Cardiac atrium fibroblast (primary cell): ENCODE results near the gene AGBL2. TPM values are rescaled to one million over a fixed set of nuclear protein-coding genes. Genes with fewer than 3 reads are reported as not detected.

Experiments
- total RNA-seq: library from RNA; depleted of rRNA; stranded (reverse); fragments of >200 nt; gene quantifications from 2 replicates; pipeline ENCODE4 v1.2.3, GENCODE V29; 2015

The AGBL2 gene, protein sequence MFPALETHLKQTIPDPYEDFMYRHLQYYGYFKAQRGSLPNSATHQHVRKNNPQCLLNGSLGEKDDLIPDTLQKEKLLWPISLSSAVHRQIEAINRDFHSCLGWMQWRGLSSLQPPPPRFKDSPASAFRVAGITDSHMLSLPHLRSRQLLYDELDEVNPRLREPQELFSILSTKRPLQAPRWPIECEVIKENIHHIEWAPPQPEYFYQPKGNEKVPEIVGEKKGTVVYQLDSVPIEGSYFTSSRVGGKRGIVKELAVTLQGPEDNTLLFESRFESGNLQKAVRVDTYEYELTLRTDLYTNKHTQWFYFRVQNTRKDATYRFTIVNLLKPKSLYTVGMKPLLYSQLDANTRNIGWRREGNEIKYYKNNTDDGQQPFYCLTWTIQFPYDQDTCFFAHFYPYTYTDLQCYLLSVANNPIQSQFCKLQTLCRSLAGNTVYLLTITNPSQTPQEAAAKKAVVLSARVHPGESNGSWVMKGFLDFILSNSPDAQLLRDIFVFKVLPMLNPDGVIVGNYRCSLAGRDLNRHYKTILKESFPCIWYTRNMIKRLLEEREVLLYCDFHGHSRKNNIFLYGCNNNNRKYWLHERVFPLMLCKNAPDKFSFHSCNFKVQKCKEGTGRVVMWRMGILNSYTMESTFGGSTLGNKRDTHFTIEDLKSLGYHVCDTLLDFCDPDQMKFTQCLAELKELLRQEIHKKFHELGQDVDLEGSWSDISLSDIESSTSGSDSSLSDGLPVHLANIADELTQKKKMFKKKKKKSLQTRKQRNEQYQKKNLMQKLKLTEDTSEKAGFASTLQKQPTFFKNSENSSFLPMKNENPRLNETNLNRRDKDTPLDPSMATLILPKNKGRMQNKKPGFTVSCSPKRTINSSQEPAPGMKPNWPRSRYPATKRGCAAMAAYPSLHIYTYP
- total RNA-seq: 1.6 TPM in 1 of 2 replicates, not detected in the other

DNA sequence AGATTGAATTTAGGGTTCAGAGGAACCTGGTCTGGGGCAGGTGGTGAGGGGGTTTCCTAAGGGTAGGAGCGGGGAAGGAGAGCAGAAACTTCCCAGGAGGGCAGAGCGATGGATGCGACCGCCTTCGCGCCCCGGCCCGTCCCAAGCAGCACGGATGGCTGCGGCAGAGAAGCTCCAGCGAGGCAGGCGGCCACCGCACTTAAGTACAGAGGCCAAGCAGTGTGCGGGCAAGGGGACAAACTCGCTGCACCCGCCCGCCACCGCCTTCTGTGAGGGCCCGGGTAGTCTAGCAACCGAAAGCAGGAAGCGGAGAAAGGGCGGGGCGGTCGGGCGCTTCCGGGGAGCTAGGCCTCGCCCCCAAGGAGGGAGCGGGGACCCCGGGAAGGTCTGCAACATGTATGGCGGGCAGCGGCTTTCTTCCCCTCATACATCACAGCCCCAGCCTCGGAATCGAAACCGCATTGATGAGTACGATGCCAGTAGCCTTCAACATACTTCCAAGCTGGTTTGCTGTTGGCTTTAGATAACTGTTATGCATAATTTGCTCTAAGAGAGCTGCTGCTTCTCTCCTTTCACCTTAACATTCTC is at the start of gene AGBL2:
Gene AGBL2 (minus strand): TSS at position 288 of the 588 bp plus-strand sequence. CDS start 719 bp downstream, outside the sequence.

DNA sequence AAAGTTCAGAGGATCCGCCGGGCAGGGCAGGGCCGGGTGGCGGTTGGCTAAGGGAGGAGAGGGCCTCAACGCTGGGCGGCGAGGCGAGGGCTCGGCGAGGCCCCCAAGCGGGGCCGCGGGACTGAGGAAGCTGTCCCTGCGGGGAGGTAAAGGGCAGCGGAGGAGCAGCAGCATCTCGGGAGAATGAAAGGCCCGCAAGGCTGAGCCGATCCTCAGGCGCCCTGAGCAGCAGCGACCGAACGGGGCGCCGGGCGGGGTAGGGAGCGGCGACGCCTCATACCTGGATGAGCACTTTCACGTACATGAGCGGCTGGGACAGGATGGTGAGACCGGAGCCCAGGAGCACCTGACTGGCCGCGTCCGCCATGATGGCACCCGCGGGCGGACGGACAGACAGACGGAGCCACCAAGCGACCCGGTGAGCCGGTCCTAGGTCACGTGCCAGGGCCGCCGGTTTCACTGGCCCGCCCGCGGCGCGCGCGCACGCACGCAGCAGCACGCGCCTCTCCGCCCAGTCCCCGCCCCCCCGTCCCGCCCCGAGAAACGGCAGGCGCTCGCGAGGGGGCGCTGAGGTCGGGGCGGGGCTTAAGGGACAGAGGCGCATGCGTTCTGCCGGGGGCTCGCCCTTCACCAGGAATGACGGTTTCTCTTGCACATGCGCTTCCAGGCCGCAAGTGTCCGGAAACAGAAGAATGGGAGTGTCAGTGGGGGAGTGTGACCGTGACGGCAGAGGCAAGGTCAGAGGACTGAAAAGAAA is 72.9 kb downstream of the AGBL2 start, which contains the start of gene MTCH2:
Gene MTCH2 (minus strand): TSS at position 461 of the 757 bp plus-strand sequence. CDS start 94 bp downstream, at position 367.

Other genes starting within 250 kb of the AGBL2 start
- 37.0 and 48.4 TPM in 2 replicates for gene CELF1, start 162.2 kb downstream of the AGBL2 start, total RNA-seq
- gene PTPMT1, start 149.8 kb downstream of the AGBL2 start, total RNA-seq: 70.0 and 90.8 TPM in 2 replicates
- gene KBTBD4, start 136.4 kb downstream of the AGBL2 start, total RNA-seq: 10.8 and 18.8 TPM in 2 replicates
- 53.8 and 68.5 TPM in 2 replicates for gene NDUFS3, start 136.3 kb downstream of the AGBL2 start, total RNA-seq
- gene FAM180B, start 128.7 kb downstream of the AGBL2 start, total RNA-seq: not detected in 2 replicates
- gene C1QTNF4, start 121.0 kb downstream of the AGBL2 start, total RNA-seq: 0.16 and 0.90 TPM in 2 replicates
- gene MTCH2, start 72.8 kb downstream of the AGBL2 start, total RNA-seq: 65.9 and 88.0 TPM in 2 replicates
- gene FNBP4, start 52.0 kb upstream of the AGBL2 start, total RNA-seq: 22.8 and 79.3 TPM in 2 replicates
- 10.3 and 16.8 TPM in 2 replicates for gene NUP160, start 133.0 kb upstream of the AGBL2 start, total RNA-seq